Testis (tissue), 3 donors: ENCODE measurements around the gene PLEKHD1. TPM values are rescaled to one million over a fixed set of nuclear protein-coding genes. Genes with fewer than 3 reads are reported as not detected.

ENCODE experiments used
- DNase-seq: peaks from one replicate; pipeline ENCODE4 v3.0.0-alpha.2; 2019
- H3K27ac ChIP-seq, 2 donors: fragments of 200-600 bp; sonication (generic); one replicate each; pipeline ENCODE4 v1.5.1; 2019
- H3K27me3 ChIP-seq: fragments of 200-600 bp; sonication (generic); one replicate; pipeline ENCODE4 v1.5.1; 2019
- H3K36me3 ChIP-seq: fragments of 200-600 bp; sonication (generic); one replicate; pipeline ENCODE4 v1.5.1; 2017; ENCODE audit warnings: low read depth; ENCODE audit errors: missing control alignments
- H3K4me1 ChIP-seq: fragments of 200-600 bp; sonication (generic); one replicate; pipeline ENCODE4 v1.5.1; 2019
- H3K4me3 ChIP-seq, 2 donors: fragments of 200-600 bp; sonication (generic); one replicate each; pipeline ENCODE4 v1.5.1; 2017 to 2019
- H3K9me3 ChIP-seq: fragments of 200-600 bp; sonication (generic); one replicate; pipeline ENCODE4 v1.5.1; 2017
- POLR2A ChIP-seq: fragments of 450-650 bp; IDR thresholded peaks from one replicate; pipeline ENCODE4 v1.6.1; 2017; ENCODE audit warnings: antibody characterized with exemption, mild to moderate bottlenecking, moderate library complexity
- WGBS, 2 donors: methylation state at CpG; one replicate each; pipeline ENCODE4 v1.1.5; 2018; 5-methylcytosine and 5-hydroxymethylcytosine counted together
- intact Hi-C: fragments of 100-400 bp; cut with DNase I; formaldehyde crosslinking; loops from one replicate; pipeline ENCODE4 v1.15.1; 2023; ENCODE audit warnings: low total_unique reads
- polyA plus RNA-seq: library from polyadenylated mRNA; stranded (reverse); fragments of 350-450 nt; fragmentation: Illumina TruSeq; extraction: RNeasy Lipid Tissue Mini Kit (QIAGEN cat#74804); gene quantifications from one replicate; pipeline ENCODE4 v1.2.3, GENCODE V29; 2014; ENCODE audit warnings: low read depth, low replicate concordance; ENCODE audit not compliant: insufficient read depth
- total RNA-seq, 2 donors: library from RNA; depleted of rRNA; stranded (reverse); fragments of >200 nt; gene quantifications; one replicate each; pipeline ENCODE4 v1.2.3, GENCODE V29; 2016
- TF ChIP-seq, protein P1 (sequence below), 3 experiments: fragments of 450-650 bp in 2 of 3; fragments of 200-600 bp in 1 of 3; sonication (generic) in 1 of 3; IDR thresholded peaks; one replicate each; pipeline ENCODE4 v1.5.1; 2016 to 2019; ENCODE audit warnings: antibody characterized with exemption in 3 of 3, mild to moderate bottlenecking in 2 of 3, moderate library complexity in 1 of 3

The PLEKHD1 gene
- total and polyA plus RNA-seq, 3 donors from 2014 or later: 0.87 to 1.9 (median 1.1) TPM

DNA sequence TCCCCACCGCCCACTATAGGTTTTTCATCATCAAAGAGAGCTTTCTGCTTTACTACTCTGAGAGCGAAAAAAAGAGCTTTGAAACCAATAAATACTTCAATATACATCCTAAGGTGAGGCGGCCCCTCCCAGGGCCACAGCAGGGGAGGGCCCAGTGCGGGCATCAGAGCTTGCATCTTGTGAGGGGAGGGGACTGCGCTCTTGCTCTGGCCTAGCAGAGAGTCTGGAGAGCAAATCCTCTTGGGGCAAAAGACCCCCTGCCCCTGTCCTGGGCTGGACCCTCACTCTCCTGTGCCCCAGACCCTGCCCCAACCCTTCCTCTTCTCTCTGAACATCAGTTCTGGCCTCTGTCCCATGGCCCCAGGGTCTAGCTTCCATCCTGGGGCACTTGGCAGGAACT is 15.6 kb downstream of the PLEKHD1 start:
- no peak for DNase-seq
- Histone ChIP-seq H3K36me3 (no peaks in the 10 kb centered on the region), H3K9me3 (no peaks in the 10 kb centered on the region), H3K27me3 (no peaks in the 10 kb centered on the region), H3K4me3 (no peak overlapping the region), H3K27ac (no peak overlapping the region), H3K4me1 (no peaks in the 10 kb centered on the region)
- no peak for TF ChIP-seq POLR2A
- TF ChIP-seq, protein P1, sequence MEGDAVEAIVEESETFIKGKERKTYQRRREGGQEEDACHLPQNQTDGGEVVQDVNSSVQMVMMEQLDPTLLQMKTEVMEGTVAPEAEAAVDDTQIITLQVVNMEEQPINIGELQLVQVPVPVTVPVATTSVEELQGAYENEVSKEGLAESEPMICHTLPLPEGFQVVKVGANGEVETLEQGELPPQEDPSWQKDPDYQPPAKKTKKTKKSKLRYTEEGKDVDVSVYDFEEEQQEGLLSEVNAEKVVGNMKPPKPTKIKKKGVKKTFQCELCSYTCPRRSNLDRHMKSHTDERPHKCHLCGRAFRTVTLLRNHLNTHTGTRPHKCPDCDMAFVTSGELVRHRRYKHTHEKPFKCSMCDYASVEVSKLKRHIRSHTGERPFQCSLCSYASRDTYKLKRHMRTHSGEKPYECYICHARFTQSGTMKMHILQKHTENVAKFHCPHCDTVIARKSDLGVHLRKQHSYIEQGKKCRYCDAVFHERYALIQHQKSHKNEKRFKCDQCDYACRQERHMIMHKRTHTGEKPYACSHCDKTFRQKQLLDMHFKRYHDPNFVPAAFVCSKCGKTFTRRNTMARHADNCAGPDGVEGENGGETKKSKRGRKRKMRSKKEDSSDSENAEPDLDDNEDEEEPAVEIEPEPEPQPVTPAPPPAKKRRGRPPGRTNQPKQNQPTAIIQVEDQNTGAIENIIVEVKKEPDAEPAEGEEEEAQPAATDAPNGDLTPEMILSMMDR (IDR thresholded peaks at IDR 0.05): no peak
- intact Hi-C loops: no loop called here
- WGBS, 2 donors: 92 to 96% methylated on average over 5 of the region's 5 CpGs

DNA sequence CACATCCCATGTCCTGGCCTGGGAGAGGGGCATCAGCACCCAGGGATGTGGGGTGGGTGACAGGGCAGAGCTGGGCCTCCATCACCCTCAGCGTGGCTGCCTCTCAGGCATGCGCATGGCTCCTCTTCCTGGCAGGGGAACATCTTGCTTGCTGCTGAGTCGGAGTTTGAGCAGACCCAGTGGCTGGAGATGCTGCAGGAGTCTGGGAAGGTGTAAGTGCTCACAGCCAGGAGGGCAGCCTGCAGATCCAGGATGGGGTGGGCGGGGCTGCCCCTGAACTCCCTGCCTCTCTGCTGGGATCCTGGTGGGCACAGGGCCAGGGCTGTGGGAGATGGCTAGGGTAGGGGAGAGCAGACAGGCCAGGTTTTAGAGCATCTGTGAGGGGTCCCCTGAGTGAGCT is 16.2 kb downstream of the PLEKHD1 start:
- TF ChIP-seq POLR2A: no peak
- TF ChIP-seq, protein P1 (IDR thresholded peaks at IDR 0.05): no peak
- intact Hi-C loops: no loop called here
- no peaks in the 10 kb centered on the region for H3K27me3 ChIP-seq
- WGBS, 2 donors: 100% methylated on average over 1 to 4 of the region's 4 CpGs
- H3K9me3 ChIP-seq: no peaks in the 10 kb centered on the region
- H3K4me3 ChIP-seq: no peak overlapping the region
- H3K36me3 ChIP-seq: no peaks in the 10 kb centered on the region
- H3K4me1 ChIP-seq: no peaks in the 10 kb centered on the region
- DNase-seq: no peak
- no peak overlapping the region for H3K27ac ChIP-seq

DNA sequence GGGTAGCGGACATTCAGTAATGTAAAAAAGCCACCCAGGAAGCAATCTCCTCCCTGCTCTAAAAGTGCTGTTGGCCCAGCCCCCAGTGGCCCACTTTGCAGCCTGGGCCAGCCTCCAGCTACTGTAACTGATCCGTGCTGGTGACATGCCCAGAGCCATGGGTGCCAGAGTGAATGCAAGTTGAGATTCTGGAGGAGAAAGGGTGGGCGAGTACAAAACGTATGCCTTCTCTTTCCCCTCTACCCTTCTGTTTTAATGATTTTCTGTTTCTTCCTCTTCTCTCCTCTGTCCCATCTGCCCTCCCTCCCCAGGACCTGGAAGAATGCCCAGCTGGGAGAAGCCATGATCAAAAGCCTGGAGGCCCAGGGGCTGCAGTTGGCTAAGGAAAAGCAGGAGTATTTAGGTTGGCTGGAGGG is 16.9 kb downstream of the PLEKHD1 start:
- no peaks in the 10 kb centered on the region for H3K9me3 ChIP-seq
- no peaks in the 10 kb centered on the region for H3K27me3 ChIP-seq
- no peak overlapping the region for H3K4me3 ChIP-seq
- no peak overlapping the region for H3K27ac ChIP-seq
- no peaks in the 10 kb centered on the region for H3K4me1 ChIP-seq
- no peaks in the 10 kb centered on the region for H3K36me3 ChIP-seq
- peak; percentile 61 for DNase-seq
- WGBS, 2 donors: 24 to 31% methylated on average over 3 to 4 of the region's 4 CpGs
- intact Hi-C loops: no loop called here
- TF ChIP-seq POLR2A: no peak
- TF ChIP-seq, protein P1 (IDR thresholded peaks at IDR 0.05): no peak

DNA sequence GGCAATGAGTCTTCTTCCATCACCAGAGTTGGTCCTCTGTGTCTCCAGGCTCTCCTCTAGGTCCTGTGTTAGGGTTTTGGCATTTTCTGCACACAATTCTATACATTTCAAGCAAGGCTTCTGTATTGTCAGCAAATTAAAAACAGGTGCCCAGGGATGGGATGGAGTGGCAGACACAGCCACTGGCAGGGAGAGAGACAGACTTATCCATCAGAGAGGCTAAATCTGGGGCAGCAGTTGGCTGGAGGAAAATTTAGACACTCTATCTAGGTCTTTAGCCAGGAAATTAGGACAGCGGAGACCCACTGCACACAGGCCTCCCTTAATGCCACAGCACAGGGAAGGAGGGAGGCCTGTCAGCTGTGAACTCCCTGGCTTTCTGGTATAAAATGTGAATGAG is 20.2 kb downstream of the PLEKHD1 start:
- intact Hi-C loops: no loop called here
- H3K4me1 ChIP-seq: no peaks in the 10 kb centered on the region
- TF ChIP-seq, protein P1 (IDR thresholded peaks at IDR 0.05): no peak
- TF ChIP-seq POLR2A: no peak
- DNase-seq: no peak
- H3K27me3 ChIP-seq: no peaks in the 10 kb centered on the region
- no peak overlapping the region for H3K27ac ChIP-seq
- H3K4me3 ChIP-seq: no peak overlapping the region
- H3K36me3 ChIP-seq: no peaks in the 10 kb centered on the region
- 89 to 100% methylated on average over 1 of the region's 1 CpG for WGBS, 2 donors
- no peaks in the 10 kb centered on the region for H3K9me3 ChIP-seq
